ENCODE measurements around the gene TRIM65. TPM values are rescaled to one million over a fixed set of nuclear protein-coding genes. Genes with fewer than 3 reads are reported as not detected.

Gene TRIM65
- total and polyA plus RNA-seq, 2 of the 13 experiments (the other 11 are each of a cell fraction or from before 2014, with no cell fraction given): 10.3 to 22.4 TPM

DNA sequence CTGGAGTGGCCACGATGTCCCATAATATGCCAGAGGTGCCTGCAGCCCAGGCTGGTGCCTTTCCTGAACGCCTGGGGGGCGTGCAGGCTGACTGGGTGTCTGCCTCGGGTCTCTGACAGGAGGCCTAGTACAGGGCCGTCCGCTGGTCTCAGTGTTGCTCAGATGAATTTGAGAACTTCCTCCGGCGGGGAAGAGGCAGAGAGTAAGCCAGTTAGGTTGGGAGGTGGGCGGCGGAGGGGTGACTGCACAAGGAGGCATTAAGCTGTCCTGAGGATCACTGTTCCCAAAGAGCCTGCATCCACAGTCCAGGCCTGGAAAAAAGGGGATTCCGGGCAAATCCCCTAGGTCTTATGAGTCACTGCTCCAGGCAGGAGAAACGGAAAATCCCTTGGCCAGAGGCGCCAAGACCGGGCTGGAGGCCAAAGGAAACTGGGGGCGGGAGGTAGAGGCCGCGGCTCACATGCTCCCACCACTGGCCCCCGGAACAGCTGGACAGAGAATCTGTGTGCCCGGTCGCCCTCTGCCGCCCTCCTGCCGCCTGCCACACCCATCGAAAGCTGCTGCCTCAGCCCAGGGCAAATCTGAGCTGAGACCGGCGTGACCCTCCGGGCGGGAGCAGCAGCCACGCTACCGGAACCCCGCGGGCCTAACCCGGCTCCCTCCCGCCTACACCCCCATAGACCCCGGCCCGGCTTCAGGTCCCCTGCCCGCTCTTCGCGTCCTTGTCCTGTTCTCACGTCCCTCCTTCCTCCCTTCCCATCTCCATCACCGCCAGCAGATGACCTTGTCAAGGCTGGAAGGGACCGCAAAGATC lies 19.6 kb downstream of the TRIM65 start (continued):
- TF ChIP-seq, protein P1, sequence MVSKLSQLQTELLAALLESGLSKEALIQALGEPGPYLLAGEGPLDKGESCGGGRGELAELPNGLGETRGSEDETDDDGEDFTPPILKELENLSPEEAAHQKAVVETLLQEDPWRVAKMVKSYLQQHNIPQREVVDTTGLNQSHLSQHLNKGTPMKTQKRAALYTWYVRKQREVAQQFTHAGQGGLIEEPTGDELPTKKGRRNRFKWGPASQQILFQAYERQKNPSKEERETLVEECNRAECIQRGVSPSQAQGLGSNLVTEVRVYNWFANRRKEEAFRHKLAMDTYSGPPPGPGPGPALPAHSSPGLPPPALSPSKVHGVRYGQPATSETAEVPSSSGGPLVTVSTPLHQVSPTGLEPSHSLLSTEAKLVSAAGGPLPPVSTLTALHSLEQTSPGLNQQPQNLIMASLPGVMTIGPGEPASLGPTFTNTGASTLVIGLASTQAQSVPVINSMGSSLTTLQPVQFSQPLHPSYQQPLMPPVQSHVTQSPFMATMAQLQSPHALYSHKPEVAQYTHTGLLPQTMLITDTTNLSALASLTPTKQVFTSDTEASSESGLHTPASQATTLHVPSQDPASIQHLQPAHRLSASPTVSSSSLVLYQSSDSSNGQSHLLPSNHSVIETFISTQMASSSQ (IDR thresholded peaks at IDR 0.05; ENCODE audit: low read depth): 0 out of 2 replicates have a peak, but pooled peaks have one; percentile 2
- TF ChIP-seq, protein P1 (CRISPR knock-in tag; IDR thresholded peaks at IDR 0.05; ENCODE audit: borderline replicate concordance): peak; percentile 12; the same call in 1 of the 2 replicates
- TF ChIP-seq, protein P2, sequence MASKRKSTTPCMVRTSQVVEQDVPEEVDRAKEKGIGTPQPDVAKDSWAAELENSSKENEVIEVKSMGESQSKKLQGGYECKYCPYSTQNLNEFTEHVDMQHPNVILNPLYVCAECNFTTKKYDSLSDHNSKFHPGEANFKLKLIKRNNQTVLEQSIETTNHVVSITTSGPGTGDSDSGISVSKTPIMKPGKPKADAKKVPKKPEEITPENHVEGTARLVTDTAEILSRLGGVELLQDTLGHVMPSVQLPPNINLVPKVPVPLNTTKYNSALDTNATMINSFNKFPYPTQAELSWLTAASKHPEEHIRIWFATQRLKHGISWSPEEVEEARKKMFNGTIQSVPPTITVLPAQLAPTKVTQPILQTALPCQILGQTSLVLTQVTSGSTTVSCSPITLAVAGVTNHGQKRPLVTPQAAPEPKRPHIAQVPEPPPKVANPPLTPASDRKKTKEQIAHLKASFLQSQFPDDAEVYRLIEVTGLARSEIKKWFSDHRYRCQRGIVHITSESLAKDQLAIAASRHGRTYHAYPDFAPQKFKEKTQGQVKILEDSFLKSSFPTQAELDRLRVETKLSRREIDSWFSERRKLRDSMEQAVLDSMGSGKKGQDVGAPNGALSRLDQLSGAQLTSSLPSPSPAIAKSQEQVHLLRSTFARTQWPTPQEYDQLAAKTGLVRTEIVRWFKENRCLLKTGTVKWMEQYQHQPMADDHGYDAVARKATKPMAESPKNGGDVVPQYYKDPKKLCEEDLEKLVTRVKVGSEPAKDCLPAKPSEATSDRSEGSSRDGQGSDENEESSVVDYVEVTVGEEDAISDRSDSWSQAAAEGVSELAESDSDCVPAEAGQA (IDR thresholded peaks at IDR 0.05; ENCODE audit: low read depth): peak; percentile 4; the same call in 1 of the 2 replicates
- TF ChIP-seq, protein P2 (CRISPR knock-in tag; IDR thresholded peaks at IDR 0.05; ENCODE audit: borderline replicate concordance): no peak
- TF ChIP-seq ZNF772 (CRISPR knock-in tag; IDR thresholded peaks at IDR 0.05): peak; percentile 28; the same call in 1 of the 2 replicates
- TF ChIP-seq MEIS2 (CRISPR knock-in tag; IDR thresholded peaks at IDR 0.05): peak; percentile 21; the same call in 1 of the 2 replicates
- TF ChIP-seq, protein P3, sequence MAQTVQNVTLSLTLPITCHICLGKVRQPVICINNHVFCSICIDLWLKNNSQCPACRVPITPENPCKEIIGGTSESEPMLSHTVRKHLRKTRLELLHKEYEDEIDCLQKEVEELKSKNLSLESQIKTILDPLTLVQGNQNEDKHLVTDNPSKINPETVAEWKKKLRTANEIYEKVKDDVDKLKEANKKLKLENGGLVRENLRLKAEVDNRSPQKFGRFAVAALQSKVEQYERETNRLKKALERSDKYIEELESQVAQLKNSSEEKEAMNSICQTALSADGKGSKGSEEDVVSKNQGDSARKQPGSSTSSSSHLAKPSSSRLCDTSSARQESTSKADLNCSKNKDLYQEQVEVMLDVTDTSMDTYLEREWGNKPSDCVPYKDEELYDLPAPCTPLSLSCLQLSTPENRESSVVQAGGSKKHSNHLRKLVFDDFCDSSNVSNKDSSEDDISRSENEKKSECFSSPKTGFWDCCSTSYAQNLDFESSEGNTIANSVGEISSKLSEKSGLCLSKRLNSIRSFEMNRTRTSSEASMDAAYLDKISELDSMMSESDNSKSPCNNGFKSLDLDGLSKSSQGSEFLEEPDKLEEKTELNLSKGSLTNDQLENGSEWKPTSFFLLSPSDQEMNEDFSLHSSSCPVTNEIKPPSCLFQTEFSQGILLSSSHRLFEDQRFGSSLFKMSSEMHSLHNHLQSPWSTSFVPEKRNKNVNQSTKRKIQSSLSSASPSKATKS (CRISPR knock-in tag; IDR thresholded peaks at IDR 0.05): no peak
- TF ChIP-seq, protein P4, sequence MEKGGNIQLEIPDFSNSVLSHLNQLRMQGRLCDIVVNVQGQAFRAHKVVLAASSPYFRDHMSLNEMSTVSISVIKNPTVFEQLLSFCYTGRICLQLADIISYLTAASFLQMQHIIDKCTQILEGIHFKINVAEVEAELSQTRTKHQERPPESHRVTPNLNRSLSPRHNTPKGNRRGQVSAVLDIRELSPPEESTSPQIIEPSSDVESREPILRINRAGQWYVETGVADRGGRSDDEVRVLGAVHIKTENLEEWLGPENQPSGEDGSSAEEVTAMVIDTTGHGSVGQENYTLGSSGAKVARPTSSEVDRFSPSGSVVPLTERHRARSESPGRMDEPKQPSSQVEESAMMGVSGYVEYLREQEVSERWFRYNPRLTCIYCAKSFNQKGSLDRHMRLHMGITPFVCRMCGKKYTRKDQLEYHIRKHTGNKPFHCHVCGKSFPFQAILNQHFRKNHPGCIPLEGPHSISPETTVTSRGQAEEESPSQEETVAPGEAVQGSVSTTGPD (CRISPR knock-in tag; IDR thresholded peaks at IDR 0.05): 0 out of 2 replicates have a peak, but pooled peaks have one; percentile 59
- TF ChIP-seq, protein P5, sequence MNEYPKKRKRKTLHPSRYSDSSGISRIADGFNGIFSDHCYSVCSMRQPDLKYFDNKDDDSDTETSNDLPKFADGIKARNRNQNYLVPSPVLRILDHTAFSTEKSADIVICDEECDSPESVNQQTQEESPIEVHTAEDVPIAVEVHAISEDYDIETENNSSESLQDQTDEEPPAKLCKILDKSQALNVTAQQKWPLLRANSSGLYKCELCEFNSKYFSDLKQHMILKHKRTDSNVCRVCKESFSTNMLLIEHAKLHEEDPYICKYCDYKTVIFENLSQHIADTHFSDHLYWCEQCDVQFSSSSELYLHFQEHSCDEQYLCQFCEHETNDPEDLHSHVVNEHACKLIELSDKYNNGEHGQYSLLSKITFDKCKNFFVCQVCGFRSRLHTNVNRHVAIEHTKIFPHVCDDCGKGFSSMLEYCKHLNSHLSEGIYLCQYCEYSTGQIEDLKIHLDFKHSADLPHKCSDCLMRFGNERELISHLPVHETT (CRISPR knock-in tag; conservative IDR thresholded peaks at IDR 0.05): no peak
- peak; percentile 68; the same call in 1 of the 2 replicates for TF ChIP-seq ZNF816 (CRISPR knock-in tag; IDR thresholded peaks at IDR 0.05; ENCODE audit: borderline replicate concordance)
- TF ChIP-seq ETV5 (CRISPR knock-in tag; IDR thresholded peaks at IDR 0.05; ENCODE audit: borderline replicate concordance): peak; percentile 19; the same call in 1 of the 2 replicates
- TF ChIP-seq ZNF224 (CRISPR knock-in tag; IDR thresholded peaks at IDR 0.05): peak; percentile 22; the same call in 1 of the 2 replicates

Measured in HepG2 (cell line).